Medulla oblongata (tissue), 1 donor: ENCODE measurements around the gene AOC3.
"Not testable (repeated sequence)": the region's sequence is repeated elsewhere in the genome, so short reads cannot be mapped to it uniquely, and the experiment has no call there.

Experiments
- DNase-seq: peaks from one replicate; pipeline ENCODE4 v3.0.0-alpha.2; 2015; ENCODE audit errors: extremely low spot score

The AOC3 gene

DNA sequence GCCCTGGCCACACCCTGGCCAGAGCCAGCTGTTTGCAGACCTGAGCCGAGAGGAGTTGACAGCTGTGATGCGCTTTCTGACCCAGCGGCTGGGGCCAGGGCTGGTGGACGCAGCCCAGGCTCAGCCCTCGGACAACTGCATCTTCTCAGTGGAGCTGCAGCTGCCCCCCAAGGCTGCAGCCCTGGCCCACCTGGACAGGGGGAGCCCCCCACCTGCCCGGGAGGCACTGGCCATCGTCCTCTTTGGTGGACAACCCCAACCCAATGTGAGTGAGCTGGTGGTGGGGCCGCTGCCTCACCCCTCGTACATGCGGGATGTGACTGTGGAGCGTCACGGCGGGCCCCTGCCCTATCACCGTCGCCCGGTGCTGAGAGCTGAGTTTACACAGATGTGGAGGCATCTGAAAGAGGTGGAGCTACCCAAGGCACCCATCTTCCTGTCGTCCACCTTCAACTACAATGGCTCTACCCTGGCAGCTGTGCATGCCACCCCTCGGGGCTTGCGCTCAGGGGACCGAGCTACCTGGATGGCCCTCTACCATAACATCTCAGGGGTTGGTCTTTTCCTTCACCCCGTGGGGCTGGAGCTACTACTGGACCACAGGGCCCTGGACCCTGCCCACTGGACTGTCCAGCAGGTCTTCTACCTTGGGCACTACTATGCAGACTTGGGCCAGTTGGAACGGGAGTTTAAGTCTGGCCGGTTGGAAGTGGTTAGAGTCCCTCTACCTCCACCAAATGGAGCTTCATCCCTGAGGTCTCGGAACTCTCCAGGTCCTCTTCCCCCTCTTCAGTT lies 6.0 kb upstream of the AOC3 start:
- no peak for DNase-seq

DNA sequence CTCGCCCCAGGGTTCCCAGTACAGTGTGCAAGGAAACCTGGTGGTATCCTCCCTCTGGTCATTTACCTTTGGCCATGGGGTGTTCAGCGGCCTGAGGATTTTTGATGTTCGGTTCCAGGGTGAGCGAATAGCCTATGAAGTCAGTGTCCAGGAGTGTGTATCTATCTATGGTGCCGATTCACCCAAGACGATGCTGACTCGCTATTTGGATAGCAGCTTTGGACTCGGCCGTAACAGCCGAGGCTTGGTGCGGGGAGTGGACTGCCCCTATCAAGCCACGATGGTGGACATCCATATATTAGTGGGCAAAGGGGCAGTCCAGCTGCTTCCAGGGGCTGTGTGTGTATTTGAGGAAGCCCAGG lies 5.5 kb upstream of the AOC3 start:
- no peak for DNase-seq

DNA sequence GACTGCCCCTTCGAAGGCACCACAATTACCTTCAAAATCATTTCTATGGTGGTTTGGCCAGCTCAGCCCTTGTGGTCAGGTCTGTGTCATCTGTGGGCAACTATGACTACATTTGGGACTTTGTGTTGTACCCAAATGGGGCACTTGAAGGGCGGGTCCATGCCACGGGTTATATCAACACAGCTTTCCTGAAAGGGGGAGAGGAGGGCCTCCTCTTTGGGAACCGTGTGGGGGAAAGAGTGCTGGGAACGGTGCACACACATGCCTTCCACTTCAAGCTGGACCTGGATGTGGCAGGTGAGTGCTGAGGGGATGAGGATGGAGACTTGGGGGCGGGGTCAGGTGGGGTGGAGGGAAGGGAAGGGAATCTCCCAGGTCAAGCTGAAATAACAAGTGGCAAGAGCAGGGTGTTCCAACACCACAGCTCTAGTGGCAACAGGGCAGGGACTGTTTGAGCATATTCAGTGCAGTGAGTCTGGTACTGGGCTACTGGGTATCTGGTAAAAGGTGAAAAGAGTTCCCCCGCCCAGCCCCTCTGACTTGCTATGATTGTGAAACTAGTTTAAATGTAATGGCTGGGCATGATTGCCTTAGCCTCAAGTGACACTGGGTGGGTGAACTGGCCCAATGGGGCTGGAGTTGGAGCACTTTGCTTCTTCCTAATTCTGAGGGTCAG lies 4.9 kb upstream of the AOC3 start:
- no peak for DNase-seq

DNA sequence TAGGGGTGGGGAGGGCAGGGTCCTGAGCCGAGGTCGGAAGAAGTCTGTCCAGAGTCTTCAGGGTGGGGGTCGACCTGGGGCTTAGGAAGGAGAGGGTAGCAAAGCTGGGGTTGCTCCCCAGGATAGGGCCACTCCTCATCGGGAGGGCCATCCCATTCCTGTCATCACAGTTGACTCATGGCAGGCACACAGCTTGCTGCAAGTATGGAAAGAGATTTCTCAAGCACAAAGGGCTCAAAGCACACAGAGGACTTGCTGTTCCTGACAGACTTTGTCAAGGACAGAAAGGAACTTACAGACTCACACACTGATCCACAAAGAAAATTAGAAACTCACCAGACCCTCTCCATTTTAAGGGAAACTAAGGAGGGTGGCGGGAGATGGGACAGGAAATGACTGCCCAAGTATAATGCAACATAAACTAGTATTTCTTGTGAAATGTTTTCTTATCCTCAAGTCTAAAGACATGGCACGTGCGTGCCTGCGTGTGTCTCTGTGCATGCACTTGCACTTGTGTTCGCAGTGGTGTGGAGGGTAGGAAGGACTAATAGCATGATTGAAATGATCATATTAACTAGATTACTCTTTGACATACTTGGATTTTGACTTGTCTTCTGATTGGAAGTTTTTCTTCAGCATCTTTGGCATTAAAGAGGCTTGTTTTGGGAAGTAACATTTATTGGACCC lies 4.3 kb upstream of the AOC3 start:
- no peak for DNase-seq

DNA sequence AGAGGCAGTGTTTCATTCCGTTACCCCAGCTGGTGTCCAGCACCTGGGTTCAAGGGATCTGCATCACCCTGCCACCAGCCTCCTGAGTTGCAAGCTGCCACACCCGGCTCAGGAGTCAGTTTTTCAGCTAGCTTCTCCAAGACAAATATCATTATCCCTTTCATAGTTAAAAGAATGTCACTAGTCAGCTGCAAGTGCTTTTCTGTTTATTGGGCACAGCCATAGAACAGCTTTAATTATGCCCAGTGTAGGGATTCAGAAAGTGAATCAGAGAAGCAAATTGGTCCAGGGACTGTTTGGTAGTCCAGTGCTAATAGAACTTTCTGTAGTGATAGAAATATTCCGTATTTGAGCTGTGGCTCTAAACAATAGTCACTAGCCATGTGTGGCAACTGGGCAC lies 2.9 kb upstream of the AOC3 start:
- no peak for DNase-seq

DNA sequence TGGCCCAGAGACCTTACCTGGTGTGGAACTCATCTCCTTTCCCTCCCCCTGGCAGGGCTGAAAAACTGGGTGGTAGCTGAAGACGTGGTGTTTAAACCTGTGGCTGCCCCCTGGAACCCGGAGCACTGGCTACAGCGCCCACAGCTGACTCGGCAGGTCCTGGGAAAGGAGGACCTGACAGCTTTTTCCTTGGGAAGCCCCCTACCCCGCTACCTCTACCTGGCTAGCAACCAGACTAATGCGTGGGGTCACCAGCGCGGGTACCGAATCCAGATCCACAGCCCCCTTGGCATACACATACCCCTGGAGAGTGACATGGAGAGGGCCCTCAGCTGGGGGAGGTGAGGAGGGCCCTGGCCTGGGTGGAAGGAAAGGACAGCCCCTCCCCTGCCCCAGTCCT lies 2.0 kb upstream of the AOC3 start:
- DNase-seq = no peak

DNA sequence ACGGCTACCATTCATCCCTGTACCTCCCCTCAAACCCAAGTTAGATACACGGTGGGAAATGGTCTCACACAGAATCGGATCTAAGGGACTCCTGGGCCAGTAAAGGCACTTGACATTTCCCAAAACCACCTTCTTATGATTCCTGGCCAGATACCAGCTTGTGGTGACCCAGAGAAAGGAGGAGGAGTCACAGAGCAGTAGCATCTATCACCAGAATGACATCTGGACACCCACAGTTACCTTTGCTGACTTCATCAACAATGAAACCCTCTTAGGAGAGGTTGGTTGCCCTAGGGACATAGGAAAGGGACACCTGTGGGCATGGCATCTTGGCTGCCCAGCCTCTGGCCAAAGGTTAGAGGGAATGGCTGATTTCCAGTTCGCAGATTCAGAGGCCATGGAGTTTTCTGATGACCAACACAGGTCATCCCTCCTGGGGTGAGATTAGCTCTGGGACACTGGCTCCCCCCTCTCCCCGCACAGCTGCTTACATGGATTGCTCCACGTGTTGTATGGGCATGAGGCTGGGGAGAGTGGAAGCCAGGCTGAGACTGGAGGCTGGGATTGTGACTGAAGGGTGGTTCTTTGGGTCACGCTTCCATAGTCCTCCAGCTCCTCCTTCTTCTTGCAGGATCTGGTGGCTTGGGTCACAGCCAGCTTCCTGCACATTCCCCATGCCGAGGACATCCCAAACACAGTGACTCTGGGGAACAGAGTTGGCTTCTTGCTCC lies 1.4 kb upstream of the AOC3 start:
- DNase-seq = no peak

DNA sequence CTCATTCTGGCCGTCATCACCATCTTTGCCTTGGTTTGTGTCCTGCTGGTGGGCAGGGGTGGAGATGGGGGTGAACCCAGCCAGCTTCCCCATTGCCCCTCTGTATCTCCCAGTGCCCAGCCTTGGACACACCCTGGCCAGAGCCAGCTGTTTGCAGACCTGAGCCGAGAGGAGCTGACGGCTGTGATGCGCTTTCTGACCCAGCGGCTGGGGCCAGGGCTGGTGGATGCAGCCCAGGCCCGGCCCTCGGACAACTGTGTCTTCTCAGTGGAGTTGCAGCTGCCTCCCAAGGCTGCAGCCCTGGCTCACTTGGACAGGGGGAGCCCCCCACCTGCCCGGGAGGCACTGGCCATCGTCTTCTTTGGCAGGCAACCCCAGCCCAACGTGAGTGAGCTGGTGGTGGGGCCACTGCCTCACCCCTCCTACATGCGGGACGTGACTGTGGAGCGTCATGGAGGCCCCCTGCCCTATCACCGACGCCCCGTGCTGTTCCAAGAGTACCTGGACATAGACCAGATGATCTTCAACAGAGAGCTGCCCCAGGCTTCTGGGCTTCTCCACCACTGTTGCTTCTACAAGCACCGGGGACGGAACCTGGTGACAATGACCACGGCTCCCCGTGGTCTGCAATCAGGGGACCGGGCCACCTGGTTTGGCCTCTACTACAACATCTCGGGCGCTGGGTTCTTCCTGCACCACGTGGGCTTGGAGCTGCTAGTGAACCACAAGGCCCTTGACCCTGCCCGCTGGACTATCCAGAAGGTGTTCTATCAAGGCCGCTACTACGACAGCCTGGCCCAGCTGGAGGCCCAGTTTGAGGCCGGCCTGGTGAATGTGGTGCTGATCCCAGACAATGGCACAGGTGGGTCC lies 607 bp downstream of the AOC3 start:
- DNase-seq = not testable (repeated sequence)

DNA sequence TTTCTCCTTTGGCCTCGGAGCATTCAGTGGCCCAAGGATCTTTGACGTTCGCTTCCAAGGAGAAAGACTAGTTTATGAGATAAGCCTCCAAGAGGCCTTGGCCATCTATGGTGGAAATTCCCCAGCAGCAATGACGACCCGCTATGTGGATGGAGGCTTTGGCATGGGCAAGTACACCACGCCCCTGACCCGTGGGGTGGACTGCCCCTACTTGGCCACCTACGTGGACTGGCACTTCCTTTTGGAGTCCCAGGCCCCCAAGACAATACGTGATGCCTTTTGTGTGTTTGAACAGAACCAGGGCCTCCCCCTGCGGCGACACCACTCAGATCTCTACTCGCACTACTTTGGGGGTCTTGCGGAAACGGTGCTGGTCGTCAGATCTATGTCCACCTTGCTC lies 1.4 kb downstream of the AOC3 start:
- no peak for DNase-seq

DNA sequence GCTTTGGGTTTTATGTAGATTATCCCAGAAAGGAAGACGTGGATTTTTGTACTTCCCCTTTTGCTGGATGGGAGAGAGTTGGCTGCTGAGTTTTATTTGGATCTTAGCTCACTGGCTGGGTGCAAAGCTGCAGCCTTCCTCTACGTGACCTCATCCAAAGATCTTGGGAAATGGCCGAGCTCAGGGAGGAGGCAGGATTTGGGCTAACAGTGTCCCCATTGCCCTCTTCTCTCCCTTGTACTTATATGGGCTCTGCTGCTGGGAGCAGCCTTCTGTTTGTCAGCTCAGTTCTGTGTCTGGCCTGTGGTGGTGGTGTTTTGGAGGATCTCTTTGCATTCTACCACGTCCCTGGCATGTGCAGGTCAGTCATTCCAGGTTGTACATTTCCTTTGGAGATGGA lies 2.0 kb downstream of the AOC3 start:
- DNase-seq = no peak

DNA sequence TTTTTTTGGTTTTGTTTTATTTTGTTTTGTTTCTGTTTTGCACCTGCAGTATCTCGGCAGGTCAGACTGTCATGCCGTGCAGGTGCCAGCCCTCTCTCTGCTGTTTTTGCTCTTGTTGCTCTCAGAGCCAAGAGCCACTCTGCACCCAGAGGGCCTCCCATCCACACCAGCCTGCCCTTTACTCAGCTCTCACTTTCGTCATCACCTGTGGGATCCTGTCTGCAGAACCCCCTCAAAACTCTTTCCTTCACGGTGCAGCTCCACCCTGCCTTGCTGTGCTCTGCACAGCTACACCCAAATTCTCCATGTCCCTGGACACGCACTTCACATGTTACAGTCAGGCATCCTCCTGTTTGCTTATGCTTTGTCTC lies 2.6 kb downstream of the AOC3 start:
- DNase-seq = no peak

DNA sequence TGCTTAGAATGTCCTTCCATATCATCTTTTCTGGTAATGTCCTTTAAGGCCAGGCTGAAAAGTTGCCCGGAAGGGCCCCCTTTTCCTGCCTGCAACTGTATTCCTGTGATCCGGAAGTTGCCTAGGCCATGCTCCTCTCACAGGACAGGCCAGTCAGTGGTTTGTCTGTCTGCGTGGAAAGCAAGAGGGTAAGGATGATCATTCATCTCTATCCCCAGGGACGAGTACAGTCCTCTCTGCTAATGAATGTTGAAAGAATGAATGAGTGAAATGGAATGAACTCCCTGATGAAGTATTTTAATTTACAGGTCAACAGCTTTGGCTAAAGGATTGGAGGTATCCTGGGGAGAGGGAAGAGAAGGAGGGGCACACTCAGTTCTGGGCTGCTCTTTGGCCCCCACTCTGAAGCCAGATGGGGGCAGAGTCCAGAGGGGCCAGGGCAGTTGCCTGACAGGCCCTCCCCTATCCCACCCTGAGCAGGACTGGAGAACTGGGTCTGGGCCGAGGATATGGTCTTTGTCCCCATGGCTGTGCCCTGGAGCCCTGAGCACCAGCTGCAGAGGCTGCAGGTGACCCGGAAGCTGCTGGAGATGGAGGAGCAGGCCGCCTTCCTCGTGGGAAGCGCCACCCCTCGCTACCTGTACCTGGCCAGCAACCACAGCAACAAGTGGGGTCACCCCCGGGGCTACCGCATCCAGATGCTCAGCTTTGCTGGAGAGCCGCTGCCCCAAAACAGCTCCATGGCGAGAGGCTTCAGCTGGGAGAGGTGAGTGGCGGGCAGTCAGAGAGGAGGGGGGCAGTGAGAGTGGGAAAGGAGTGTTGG lies 3.2 kb downstream of the AOC3 start:
- DNase-seq = no peak

DNA sequence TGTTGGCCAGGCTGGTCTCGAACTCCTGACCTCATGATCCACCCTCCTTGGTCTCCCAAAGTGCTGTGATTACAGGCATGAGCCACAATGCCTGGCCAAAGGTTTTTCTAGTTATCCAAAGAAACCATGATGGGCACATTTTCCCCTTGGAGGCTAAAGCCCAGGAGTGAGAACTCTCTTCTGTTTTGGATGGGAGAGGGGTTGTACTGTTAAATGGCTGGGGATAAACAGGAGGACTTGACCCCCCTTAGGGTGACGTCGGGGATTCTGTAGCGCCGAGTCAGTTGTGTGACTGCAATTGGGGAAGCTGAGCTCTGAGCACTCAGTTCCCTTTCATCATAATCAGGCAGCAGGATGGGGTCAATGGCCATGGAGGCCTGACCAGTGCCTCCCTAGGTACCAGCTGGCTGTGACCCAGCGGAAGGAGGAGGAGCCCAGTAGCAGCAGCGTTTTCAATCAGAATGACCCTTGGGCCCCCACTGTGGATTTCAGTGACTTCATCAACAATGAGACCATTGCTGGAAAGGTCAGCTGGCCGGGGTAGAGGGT lies 4.1 kb downstream of the AOC3 start:
- DNase-seq = no peak

DNA sequence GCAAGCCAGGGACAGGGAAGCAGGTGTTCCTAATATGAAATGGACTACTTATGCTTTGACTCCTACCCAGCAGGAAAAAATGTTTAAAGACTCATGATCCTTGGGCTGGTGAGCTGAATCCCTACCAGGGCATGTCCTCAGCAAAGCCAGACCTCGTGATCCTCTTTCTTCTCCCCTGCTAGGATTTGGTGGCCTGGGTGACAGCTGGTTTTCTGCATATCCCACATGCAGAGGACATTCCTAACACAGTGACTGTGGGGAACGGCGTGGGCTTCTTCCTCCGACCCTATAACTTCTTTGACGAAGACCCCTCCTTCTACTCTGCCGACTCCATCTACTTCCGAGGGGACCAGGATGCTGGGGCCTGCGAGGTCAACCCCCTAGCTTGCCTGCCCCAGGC lies 5.1 kb downstream of the AOC3 start:
- not testable (repeated sequence) for DNase-seq

DNA sequence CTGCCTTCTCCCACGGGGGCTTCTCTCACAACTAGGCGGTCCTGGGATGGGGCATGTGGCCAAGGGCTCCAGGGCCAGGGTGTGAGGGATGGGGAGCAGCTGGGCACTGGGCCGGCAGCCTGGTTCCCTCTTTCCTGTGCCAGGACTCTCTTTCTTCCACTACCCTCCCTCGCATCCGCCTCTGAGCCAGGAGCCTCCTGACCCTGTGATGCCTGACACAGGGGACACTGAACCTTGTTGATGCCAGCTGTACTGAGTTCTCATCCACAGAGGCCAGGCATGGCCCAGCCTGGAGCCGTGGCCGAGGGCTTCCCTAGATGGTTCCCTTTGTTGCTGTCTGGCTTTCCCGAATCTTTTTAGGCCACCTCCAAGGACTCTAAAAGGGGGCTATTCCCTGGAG lies 5.5 kb downstream of the AOC3 start:
- not testable (repeated sequence) for DNase-seq

DNA sequence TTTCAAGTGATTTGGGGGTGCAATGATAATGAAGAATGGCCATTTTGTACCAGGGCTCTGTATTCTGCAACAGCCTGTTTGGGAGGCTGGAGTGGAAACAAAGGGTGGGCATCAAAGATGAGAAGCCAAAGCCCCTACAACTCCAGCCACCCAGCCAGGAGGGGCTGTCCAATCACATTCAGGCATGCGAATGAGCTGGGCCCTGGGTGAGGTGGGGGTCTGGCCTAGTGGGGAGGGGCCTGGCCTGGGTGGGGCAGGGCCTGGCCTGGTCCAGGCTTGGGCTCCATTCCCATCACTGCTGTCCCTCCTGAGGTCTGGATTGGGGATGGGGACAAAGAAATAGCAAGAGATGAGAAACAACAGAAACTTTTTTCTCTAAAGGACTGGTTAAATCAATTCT lies 6.4 kb downstream of the AOC3 start:
- no peak for DNase-seq

DNA sequence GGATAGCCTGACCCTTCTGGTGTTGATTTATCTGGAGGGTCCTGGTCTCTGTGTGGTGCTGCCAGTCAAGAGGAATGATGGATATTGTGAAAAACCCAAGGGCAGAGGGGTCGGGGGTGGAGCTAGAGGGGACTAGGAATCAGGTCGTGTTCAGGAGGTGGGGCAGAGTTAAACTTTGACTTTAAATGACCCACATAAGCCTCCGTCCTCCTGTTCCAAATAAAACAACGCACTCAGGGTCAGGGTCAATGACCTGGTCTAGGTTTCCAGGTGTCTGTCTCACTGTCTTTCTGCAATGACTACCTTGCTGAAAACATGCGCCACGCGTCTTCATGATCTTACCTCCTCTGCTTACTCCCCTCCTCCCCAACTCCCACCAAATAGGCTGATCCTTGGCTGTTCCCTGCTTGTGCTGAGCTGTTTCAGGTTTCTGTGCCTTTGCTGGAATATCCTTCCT lies 14.7 kb downstream of the AOC3 start:
- no peak for DNase-seq

DNA sequence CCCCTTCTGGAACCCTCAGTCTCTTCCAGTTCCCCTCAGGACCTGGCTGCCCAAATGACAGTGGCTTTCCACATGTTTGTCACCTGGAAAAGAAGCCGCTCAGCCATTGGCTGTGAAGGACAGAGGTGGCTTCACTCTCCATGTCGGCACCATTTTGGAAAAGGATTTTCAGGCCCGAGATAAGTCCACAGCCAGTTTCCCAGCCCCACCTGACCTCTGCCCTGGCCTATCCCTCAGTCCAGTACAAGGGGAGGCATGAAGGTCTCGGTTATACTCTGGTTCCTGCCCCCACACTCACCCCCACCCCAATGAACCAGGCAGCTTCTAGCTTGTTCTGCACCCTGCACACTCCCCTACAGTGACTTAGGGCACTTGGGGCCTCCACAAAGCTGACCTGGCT lies 15.2 kb downstream of the AOC3 start:
- DNase-seq = no peak

DNA sequence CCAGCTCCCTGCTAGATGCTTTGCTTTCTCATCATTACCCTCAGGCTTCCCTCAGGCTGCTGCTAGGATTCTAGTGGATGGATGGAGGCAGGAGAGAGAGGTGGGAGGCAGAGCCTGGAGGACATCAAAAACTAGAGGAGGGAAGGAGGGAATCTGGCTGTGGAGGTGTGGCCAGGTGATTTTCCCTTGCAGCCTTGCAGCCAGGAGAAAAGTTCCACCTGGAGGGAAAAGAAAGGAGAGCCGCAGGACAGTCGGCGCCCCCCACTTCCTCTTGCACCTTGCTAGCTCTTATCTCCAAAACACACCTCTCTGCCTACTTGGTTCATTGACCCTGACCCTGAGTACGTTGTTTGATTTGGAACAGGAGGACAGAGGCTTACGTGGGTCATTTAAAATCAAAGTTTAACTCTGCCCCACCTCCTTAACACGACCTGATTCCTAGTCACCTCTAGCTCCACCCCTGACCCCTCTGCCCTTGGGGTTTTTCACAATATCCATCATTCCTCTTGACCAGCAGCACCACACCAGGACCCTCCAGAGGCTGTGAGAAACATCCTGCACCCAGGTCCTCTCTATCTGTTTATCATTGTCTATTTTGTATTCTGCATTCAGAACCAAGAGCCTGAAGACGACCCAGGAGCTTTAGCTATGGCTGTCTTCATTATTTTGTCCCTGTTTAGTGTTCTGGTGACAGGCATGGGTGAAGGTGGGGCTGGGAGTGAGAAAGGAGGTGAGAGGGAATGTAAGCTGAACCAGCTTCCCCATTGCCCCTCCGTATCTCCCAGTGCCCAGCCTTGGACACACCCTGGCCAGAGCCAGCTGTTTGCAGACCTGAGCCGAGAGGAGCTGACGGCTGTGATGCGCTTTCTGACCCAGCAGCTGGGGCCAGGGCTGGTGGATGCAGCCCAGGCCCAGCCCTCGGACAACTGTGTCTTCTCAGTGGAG lies 15.9 kb downstream of the AOC3 start:
- no peak for DNase-seq
